DMS 273 (cell line): ENCODE results near the gene DOC2A.
A peak's percentile ranks its signal among the peaks of the same experiment; 100 is the strongest.
"Not testable (repeated sequence)": the region's sequence is repeated elsewhere in the genome, so short reads cannot be mapped to it uniquely, and the experiment has no call there.

Experiments used
- DNase-seq: peaks from one replicate; lab custom pipeline; 2025; ENCODE audit not compliant: unreplicated experiment; lab: John Stamatoyannopoulos, UW

The DOC2A gene

GRCh38 chr16:29973384-29974246 lies 37.2 kb downstream of the DOC2A start, which contains the start of gene TAOK2:
TSS of gene TAOK2 (plus strand) at chr16:29973868. CDS start at chr16:29977773, 3,905 bp downstream.
- peak; percentile 99 for DNase-seq

- DNase-seq, result no peak
Observed at GRCh38 chr16:29972992-29973383, 37.8 kb downstream of the DOC2A start.

GRCh38 chr16:29972500-29972899 lies 38.3 kb downstream of the DOC2A start:
- DNase-seq, result no peak

GRCh38 chr16:29971304-29971703 lies 39.5 kb downstream of the DOC2A start:
- no peak for DNase-seq

GRCh38 chr16:29968205-29968604 lies 42.6 kb downstream of the DOC2A start:
- DNase-seq, result no peak

GRCh38 chr16:29963021-29963743 lies 47.6 kb downstream of the DOC2A start:
- no peak for DNase-seq

- DNase-seq, result no peak
Observed at GRCh38 chr16:29962344-29962994, 48.4 kb downstream of the DOC2A start.

- peak; percentile 97 for DNase-seq
Observed at GRCh38 chr16:29961479-29962343, 49.1 kb downstream of the DOC2A start, which contains the start of gene TMEM219. TSS of gene TMEM219 (plus strand) at chr16:29962079. CDS start at chr16:29963144, 1,065 bp downstream.

- DNase-seq, result peak; percentile 66
Observed at GRCh38 chr16:29961127-29961478, 49.7 kb downstream of the DOC2A start.

GRCh38 chr16:29959821-29960220 lies 51.0 kb downstream of the DOC2A start:
- DNase-seq, result not testable (repeated sequence)

GRCh38 chr16:29959293-29959692 lies 51.5 kb downstream of the DOC2A start:
- DNase-seq, result no peak

- DNase-seq, result no peak
Observed at GRCh38 chr16:29958756-29959155, 52.1 kb downstream of the DOC2A start.
